Hepatocyte (in vitro differentiated cells): Measurements from ENCODE around the gene HERC4.

ENCODE experiments used
- EZH2 ChIP-seq: fragments of 200-600 bp; sonication (generic); IDR thresholded peaks from 2 replicates; pipeline ENCODE4 v1.6.1; 2016; ENCODE audit warnings: antibody characterized with exemption, mild to moderate bottlenecking, borderline replicate concordance
- EZH2phosphoT487 ChIP-seq: fragments of 200-600 bp; sonication (generic); IDR thresholded peaks from one replicate; pipeline ENCODE4 v1.6.1; 2018; ENCODE audit warnings: antibody characterized with exemption, mild to moderate bottlenecking, low read depth, moderate library complexity; ENCODE audit not compliant: unreplicated experiment, severe bottlenecking
- TF ChIP-seq, protein P1 (sequence below): fragments of 200-600 bp; sonication (generic); IDR thresholded peaks from 2 replicates; pipeline ENCODE4 v1.5.1; 2016; ENCODE audit warnings: antibody characterized with exemption, mild to moderate bottlenecking; ENCODE audit not compliant: poor library complexity

DNA sequence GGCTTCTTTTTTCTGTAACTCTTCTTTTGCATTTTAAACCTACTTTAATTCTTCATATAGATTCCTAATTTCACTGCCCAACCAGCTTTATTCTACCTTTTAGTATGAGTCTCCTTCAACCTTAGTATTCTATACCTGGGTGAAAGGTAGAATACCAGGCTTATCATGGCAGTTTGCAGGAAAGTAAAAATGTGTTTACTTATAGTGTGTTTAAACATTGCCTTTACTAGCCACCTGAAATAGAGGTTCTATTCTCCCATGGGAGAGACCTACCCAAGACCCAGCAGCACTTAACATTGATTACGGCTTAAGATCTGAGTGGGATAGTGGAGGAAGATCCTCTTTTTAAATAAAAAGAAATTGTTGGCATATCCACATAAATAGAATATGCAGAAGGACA is 32.6 kb upstream of the HERC4 start:
- TF ChIP-seq, protein P1, sequence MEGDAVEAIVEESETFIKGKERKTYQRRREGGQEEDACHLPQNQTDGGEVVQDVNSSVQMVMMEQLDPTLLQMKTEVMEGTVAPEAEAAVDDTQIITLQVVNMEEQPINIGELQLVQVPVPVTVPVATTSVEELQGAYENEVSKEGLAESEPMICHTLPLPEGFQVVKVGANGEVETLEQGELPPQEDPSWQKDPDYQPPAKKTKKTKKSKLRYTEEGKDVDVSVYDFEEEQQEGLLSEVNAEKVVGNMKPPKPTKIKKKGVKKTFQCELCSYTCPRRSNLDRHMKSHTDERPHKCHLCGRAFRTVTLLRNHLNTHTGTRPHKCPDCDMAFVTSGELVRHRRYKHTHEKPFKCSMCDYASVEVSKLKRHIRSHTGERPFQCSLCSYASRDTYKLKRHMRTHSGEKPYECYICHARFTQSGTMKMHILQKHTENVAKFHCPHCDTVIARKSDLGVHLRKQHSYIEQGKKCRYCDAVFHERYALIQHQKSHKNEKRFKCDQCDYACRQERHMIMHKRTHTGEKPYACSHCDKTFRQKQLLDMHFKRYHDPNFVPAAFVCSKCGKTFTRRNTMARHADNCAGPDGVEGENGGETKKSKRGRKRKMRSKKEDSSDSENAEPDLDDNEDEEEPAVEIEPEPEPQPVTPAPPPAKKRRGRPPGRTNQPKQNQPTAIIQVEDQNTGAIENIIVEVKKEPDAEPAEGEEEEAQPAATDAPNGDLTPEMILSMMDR: no peak
- TF ChIP-seq EZH2: no peak
- no peak for TF ChIP-seq EZH2phosphoT487
